COLO829 (cell line): ENCODE measurements around the gene HIF1AN.

Experiments used
- DNase-seq: peaks from one replicate; pipeline ENCODE4 v3.0.0; 2012; ENCODE audit warnings: low spot score

The HIF1AN gene

GRCh38 chr10:100522107-100522801 lies 13.5 kb upstream of the HIF1AN start:
- DNase-seq, result no peak

GRCh38 chr10:100522945-100523344 lies 12.8 kb upstream of the HIF1AN start:
- DNase-seq, result no peak

GRCh38 chr10:100524206-100524605 lies 11.5 kb upstream of the HIF1AN start:
- DNase-seq, result no peak

GRCh38 chr10:100524638-100525037 lies 11.1 kb upstream of the HIF1AN start:
- DNase-seq, result no peak

- DNase-seq, result peak; percentile 31
These were observed 7.4 kb upstream of the HIF1AN start for GRCh38 chr10:100528123-100528886.

- DNase-seq, result no peak
These were observed 6.7 kb upstream of the HIF1AN start for GRCh38 chr10:100528921-100529474.

- peak; percentile 83 for DNase-seq
These were observed 6.1 kb upstream of the HIF1AN start, which contains the start of gene NDUFB8 for GRCh38 chr10:100529475-100530298. NDUFB8 (minus strand) TSS chr10:100529871; CDS start chr10:100529851, 20 bp downstream.

GRCh38 chr10:100531761-100532160 lies 4.0 kb upstream of the HIF1AN start:
- DNase-seq, result no peak

GRCh38 chr10:100534726-100535125 lies 1.0 kb upstream of the HIF1AN start:
- no peak for DNase-seq

- DNase-seq, result no peak
These were observed 417 bp upstream of the HIF1AN start for GRCh38 chr10:100535338-100535714.

GRCh38 chr10:100537475-100537874 lies 1.7 kb downstream of the HIF1AN start:
- no peak for DNase-seq

GRCh38 chr10:100544950-100545349 lies 9.2 kb downstream of the HIF1AN start:
- no peak for DNase-seq

- DNase-seq, result no peak
These were observed 15.5 kb downstream of the HIF1AN start for GRCh38 chr10:100551196-100551595.

GRCh38 chr10:100551738-100552137 lies 16.0 kb downstream of the HIF1AN start:
- no peak for DNase-seq

GRCh38 chr10:100553929-100554328 lies 18.2 kb downstream of the HIF1AN start:
- no peak for DNase-seq

GRCh38 chr10:100554902-100555301 lies 19.2 kb downstream of the HIF1AN start:
- DNase-seq, result no peak

- no peak for DNase-seq
These were observed 24.5 kb downstream of the HIF1AN start for GRCh38 chr10:100560248-100560647.

GRCh38 chr10:100561005-100561404 lies 25.3 kb downstream of the HIF1AN start:
- DNase-seq, result no peak

- DNase-seq, result peak; percentile 68
These were observed 26.4 kb downstream of the HIF1AN start for GRCh38 chr10:100562008-100562672.

GRCh38 chr10:100565206-100565985 lies 29.7 kb downstream of the HIF1AN start:
- no peak for DNase-seq

- DNase-seq, result no peak
These were observed 30.8 kb downstream of the HIF1AN start for GRCh38 chr10:100566561-100566960.
